A673 (cell line): ENCODE results near the gene GPS1. TPM values are rescaled to one million over a fixed set of nuclear protein-coding genes. Genes with fewer than 3 reads are reported as not detected.

Experiments used
- BruUV-seq: library from RNA; stranded (reverse); fragments of 400-500 nt; replicated peaks from 2 replicates; lab custom pipeline; 2021; lab: Mats Ljungman, UMichigan
- CTCF ChIA-PET: fragments of 300-600 bp; sonication (Branson Sonifier 250); formaldehyde crosslinking; loops from one replicate; lab custom pipeline; 2022; ENCODE audit warnings: antibody characterized with exemption; lab: Charles Lee
- POLR2A ChIA-PET: fragments of 300-600 bp; sonication (Branson Sonifier 250); formaldehyde crosslinking; loops from one replicate; lab custom pipeline; 2022; ENCODE audit warnings: antibody characterized with exemption; ENCODE audit not compliant: low non-redundant PET; lab: Charles Lee
- DNase-seq: peaks from one replicate; pipeline ENCODE4 v3.0.0-alpha.2; 2015; ENCODE audit warnings: low spot score
- H3K27ac ChIP-seq: fragments of 200-600 bp; sonication (generic); 2 replicates; pipeline ENCODE4 v1.5.1; 2016; ENCODE audit warnings: mixed run types, low read depth, mild to moderate bottlenecking, mixed read lengths, antibody characterized with exemption, low read length; ENCODE audit not compliant: poor library complexity, severe bottlenecking
- H3K27me3 ChIP-seq: fragments of 200-600 bp; sonication (generic); replicated peaks from 2 replicates; pipeline ENCODE4 v1.6.1; 2017; ENCODE audit warnings: mixed run types, low read depth, mild to moderate bottlenecking, mixed read lengths, antibody characterized with exemption, low read length; ENCODE audit not compliant: insufficient read depth, poor library complexity
- H3K36me3 ChIP-seq: fragments of 200-600 bp; sonication (generic); 2 replicates; pipeline ENCODE4 v1.6.1; 2016; ENCODE audit warnings: mixed run types, mild to moderate bottlenecking, mixed read lengths, antibody characterized with exemption, low read length; ENCODE audit not compliant: insufficient read depth, poor library complexity, severe bottlenecking
- H3K4me1 ChIP-seq: fragments of 200-600 bp; sonication (generic); 2 replicates; pipeline ENCODE4 v1.6.1; 2017; ENCODE audit warnings: mixed run types, mild to moderate bottlenecking, mixed read lengths, antibody characterized with exemption, low read length; ENCODE audit not compliant: insufficient read depth, poor library complexity, severe bottlenecking
- H3K4me3 ChIP-seq: fragments of 200-600 bp; sonication (generic); 2 replicates; pipeline ENCODE4 v1.5.1; 2016; ENCODE audit warnings: low read depth, mixed run types, mild to moderate bottlenecking, mixed read lengths, low read length; ENCODE audit not compliant: poor library complexity, severe bottlenecking
- H3K9me3 ChIP-seq: fragments of 200-600 bp; sonication (generic); 2 replicates; pipeline ENCODE4 v1.6.1; 2016; ENCODE audit warnings: mixed run types, low read depth, mild to moderate bottlenecking, mixed read lengths, antibody characterized with exemption, low read length; ENCODE audit not compliant: poor library complexity, severe bottlenecking
- CTCF ChIP-seq: fragments of 300-800, 200-600 bp; sonication (generic); conservative IDR thresholded peaks from 2 replicates; pipeline ENCODE4 v1.5.1; 2017; ENCODE audit warnings: low read depth, mild to moderate bottlenecking, antibody characterized with exemption, low read length, moderate library complexity, mixed read lengths
- EZH2 ChIP-seq: fragments of 200-600 bp; sonication (generic); IDR thresholded peaks from 2 replicates; pipeline ENCODE4 v1.6.1; 2017; ENCODE audit warnings: borderline replicate concordance, low read depth, mild to moderate bottlenecking, mixed read lengths, antibody characterized with exemption, low read length; ENCODE audit not compliant: poor library complexity, severe bottlenecking
- intact Hi-C: fragments of 100-400 bp; cut with micrococcal nuclease; formaldehyde crosslinking; loops from one replicate; pipeline ENCODE4 v1.10.0; 2022; ENCODE audit not compliant: unreplicated experiment
- total RNA-seq: library from RNA; stranded (reverse); gene quantifications from 2 replicates; pipeline ENCODE4 v1.2.3, GENCODE V29; 2021

The GPS1 gene
- total RNA-seq, 1 experiment from 2014 or later = 162 TPM

GRCh38 chr17:82063424-82064415 is 12.0 kb downstream of the GPS1 start:
- no TSS peak for BruUV-seq
- peak overlapping the region; percentile 85 for H3K4me3 ChIP-seq

GRCh38 chr17:82064433-82065192 is 12.9 kb downstream of the GPS1 start:
- Histone ChIP-seq H3K4me3 (peak overlapping the region; percentile 85), H3K27me3 (no peaks in the 10 kb centered on the region), H3K36me3 (peaks cover 38% of the 10 kb centered on the region), H3K9me3 (no peaks in the 10 kb centered on the region), H3K27ac (peak overlapping the region; percentile 81), H3K4me1 (peaks cover 6% of the 10 kb centered on the region)
- BruUV-seq = TSS peak; percentile 53
- intact Hi-C loops = no loop called here
- POLR2A ChIA-PET = no interaction called here
- CTCF ChIA-PET = no interaction called here
- DNase-seq = no peak
- TF ChIP-seq CTCF (no peak), EZH2 (no peak)

More at GRCh38 chr17:82063424-82064415, 12.0 kb downstream of the GPS1 start:
- peaks cover 44% of the 10 kb centered on the region for H3K36me3 ChIP-seq
- no peaks in the 10 kb centered on the region for H3K27me3 ChIP-seq
- H3K4me1 ChIP-seq = peaks cover 6% of the 10 kb centered on the region
- H3K27ac ChIP-seq = no peak overlapping the region
- no peak for TF ChIP-seq CTCF
- TF ChIP-seq EZH2 = no peak
- POLR2A ChIA-PET = no interaction called here
- no peaks in the 10 kb centered on the region for H3K9me3 ChIP-seq
- DNase-seq = no peak
- CTCF ChIA-PET = no interaction called here
- intact Hi-C loops = no loop called here

- peaks cover 6% of the 10 kb centered on the region for H3K4me1 ChIP-seq
- H3K36me3 ChIP-seq = peaks cover 35% of the 10 kb centered on the region
- no peaks in the 10 kb centered on the region for H3K9me3 ChIP-seq
- peak overlapping the region; percentile 85 for H3K4me3 ChIP-seq
- H3K27me3 ChIP-seq = no peaks in the 10 kb centered on the region
- POLR2A ChIA-PET = no interaction called here
- H3K27ac ChIP-seq = peak overlapping the region; percentile 81
- no TSS peak for BruUV-seq
- CTCF ChIA-PET = no interaction called here
- no peak for DNase-seq
- no peak for TF ChIP-seq CTCF
- TF ChIP-seq EZH2 = no peak
- intact Hi-C loops = no loop called here
Measured at GRCh38 chr17:82065193-82065637, 13.5 kb downstream of the GPS1 start.
